Ishikawa (cell line): Measurements from ENCODE around the gene PNMA6E.

Experiments used
- CREB1 ChIP-seq: IDR thresholded peaks from 2 replicates; pipeline ENCODE4 v1.6.1; 2012; ENCODE audit warnings: low read depth
- EGR1 ChIP-seq: IDR thresholded peaks from 2 replicates; pipeline ENCODE4 v1.6.1; 2012
- EP300 ChIP-seq: IDR thresholded peaks from 2 replicates; pipeline ENCODE4 v1.6.1; 2012; ENCODE audit warnings: borderline replicate concordance
- RAD21 ChIP-seq: IDR thresholded peaks from 2 replicates; pipeline ENCODE4 v1.6.1; 2012; ENCODE audit warnings: low read depth
- TAF1 ChIP-seq: IDR thresholded peaks from 2 replicates; pipeline ENCODE4 v1.6.1; 2012; ENCODE audit warnings: low read depth, mild to moderate bottlenecking
- TCF12 ChIP-seq: IDR thresholded peaks from 2 replicates; pipeline ENCODE4 v1.6.1; 2012; ENCODE audit warnings: low read depth
- YY1 ChIP-seq: IDR thresholded peaks from 2 replicates; pipeline ENCODE4 v1.6.1; 2012; ENCODE audit warnings: low read depth
- ZBTB7A ChIP-seq: IDR thresholded peaks from 2 replicates; pipeline ENCODE4 v1.6.1; 2012; ENCODE audit warnings: low read depth
- TF ChIP-seq, protein P1 (sequence below): IDR thresholded peaks from 2 replicates; pipeline ENCODE4 v1.6.1; 2012

DNA sequence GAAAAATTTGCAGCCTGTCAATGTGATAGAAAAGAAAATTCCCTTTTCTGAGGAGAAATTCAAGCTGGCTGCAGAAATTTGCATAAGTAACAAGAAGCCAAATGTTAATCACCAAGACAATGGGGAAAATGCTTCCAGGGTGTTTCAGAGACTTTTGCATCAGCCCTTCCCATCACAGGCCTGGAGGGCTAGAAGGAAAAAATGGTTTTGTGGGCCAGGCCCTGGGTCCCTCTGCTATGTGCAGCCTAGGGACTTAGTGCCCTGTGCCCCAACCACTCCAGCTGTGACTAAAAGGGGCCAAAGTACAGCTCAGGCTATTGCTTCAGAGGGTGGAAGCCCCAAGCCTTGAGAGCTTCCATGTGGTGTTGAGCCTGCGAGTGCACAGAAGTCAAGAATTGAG, 43.3 kb downstream of the PNMA6E start:
- TF ChIP-seq, protein P1, sequence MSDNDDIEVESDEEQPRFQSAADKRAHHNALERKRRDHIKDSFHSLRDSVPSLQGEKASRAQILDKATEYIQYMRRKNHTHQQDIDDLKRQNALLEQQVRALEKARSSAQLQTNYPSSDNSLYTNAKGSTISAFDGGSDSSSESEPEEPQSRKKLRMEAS = no peak
- TF ChIP-seq TAF1 (no peak), EGR1 (no peak), ZBTB7A (no peak), YY1 (no peak), EP300 (no peak), CREB1 (no peak), TCF12 (no peak), RAD21 (no peak)
